Transverse colon (tissue), 4 donors: ENCODE data around the gene SUSD4. TPM values are rescaled to one million over a fixed set of nuclear protein-coding genes. Genes with fewer than 3 reads are reported as not detected.

Source experiments
- DNase-seq: peaks from one replicate; pipeline ENCODE4 v3.0.0-alpha.2; 2019
- H3K27ac ChIP-seq, 4 donors: fragments of 200-600 bp; sonication (generic); 2 replicates each; pipeline ENCODE4 v1.5.1; 2016 to 2018; ENCODE audit warnings: inconsistent platforms in 4 of 4
- H3K27me3 ChIP-seq: fragments of 200-600 bp; sonication (generic); 2 replicates; pipeline ENCODE4 v1.5.1; 2017; ENCODE audit warnings: inconsistent platforms
- H3K36me3 ChIP-seq, 4 donors: fragments of 200-600 bp; sonication (generic); 2 replicates each; pipeline ENCODE4 v1.5.1; 2017 to 2019; ENCODE audit warnings: inconsistent platforms in 4 of 4
- H3K4me1 ChIP-seq, 4 donors: fragments of 200-600 bp; sonication (generic); 2 replicates each; pipeline ENCODE4 v1.5.1; 2017 to 2020; ENCODE audit warnings: inconsistent platforms in 4 of 4
- H3K4me3 ChIP-seq, 4 donors: fragments of 200-600 bp; sonication (generic); 1 replicate in 1 of 4; 2 replicates in 3 of 4; pipeline versions ENCODE4 v1.5.1 to v1.6.1; 2017 to 2019; ENCODE audit warnings: inconsistent platforms in 4 of 4
- H3K9me3 ChIP-seq, 2 donors: fragments of 200-600 bp; sonication (generic); 2 replicates each; pipeline ENCODE4 v1.5.1; 2017 to 2019; ENCODE audit warnings: inconsistent platforms in 2 of 2
- EP300 ChIP-seq: sonication (generic); formaldehyde crosslinking; IDR thresholded peaks from one replicate; pipeline ENCODE4 v1.6.1; 2017; ENCODE audit warnings: antibody characterized with exemption, low read depth
- POLR2A ChIP-seq: fragments of 450-650 bp; IDR thresholded peaks from one replicate; pipeline ENCODE4 v1.6.1; 2016; ENCODE audit warnings: antibody characterized with exemption, mild to moderate bottlenecking, moderate library complexity
- POLR2AphosphoS5 ChIP-seq, 3 donors: sonication (generic); formaldehyde crosslinking; IDR thresholded peaks; one replicate each; pipeline ENCODE4 v1.6.1; 2016; ENCODE audit warnings: antibody characterized with exemption in 3 of 3
- WGBS, 2 donors: methylation state at CpG; one replicate each; pipeline ENCODE4 v1.1.5; 2018; ENCODE audit warnings: low coverage in 1 of 2; 5-methylcytosine and 5-hydroxymethylcytosine counted together
- in situ Hi-C, 4 donors: fragments of 200-750 bp; cut with MboI; loops; one replicate each; pipeline versions ENCODE4 v1.15.0 to v1.15.1; 2017; ENCODE audit warnings: low sequenced_read_pairs in 3 of 4, low pct_ligation_motif_present in 1 of 4, low pct_unique_long_range_greater_than_20kb in 1 of 4
- intact Hi-C: fragments of 100-400 bp; cut with DNase I; formaldehyde crosslinking; loops from one replicate; pipeline ENCODE4 v1.15.1; 2023; ENCODE audit warnings: low total_unique reads
- total RNA-seq, 4 donors: library from RNA; depleted of rRNA; stranded (reverse); fragments of >200 nt; gene quantifications; one replicate each; pipeline ENCODE4 v1.1.0, GENCODE V29; 2016
- TF ChIP-seq, protein P1 (sequence below), 5 experiments: fragments of 200-600 bp in 3 of 5; fragments of 450-650 bp in 2 of 5; sonication (generic) in 3 of 5; IDR thresholded peaks; 1 replicate in 2 of 5; 2 replicates in 3 of 5; pipeline ENCODE4 v1.5.1; 2016 to 2017; ENCODE audit warnings: antibody characterized with exemption in 5 of 5, inconsistent platforms in 3 of 5, mild to moderate bottlenecking in 2 of 5, moderate library complexity in 1 of 5

The SUSD4 gene
- total RNA-seq, 4 donors from 2014 or later = 0.32 to 1.2 TPM; not detected in 2

DNA sequence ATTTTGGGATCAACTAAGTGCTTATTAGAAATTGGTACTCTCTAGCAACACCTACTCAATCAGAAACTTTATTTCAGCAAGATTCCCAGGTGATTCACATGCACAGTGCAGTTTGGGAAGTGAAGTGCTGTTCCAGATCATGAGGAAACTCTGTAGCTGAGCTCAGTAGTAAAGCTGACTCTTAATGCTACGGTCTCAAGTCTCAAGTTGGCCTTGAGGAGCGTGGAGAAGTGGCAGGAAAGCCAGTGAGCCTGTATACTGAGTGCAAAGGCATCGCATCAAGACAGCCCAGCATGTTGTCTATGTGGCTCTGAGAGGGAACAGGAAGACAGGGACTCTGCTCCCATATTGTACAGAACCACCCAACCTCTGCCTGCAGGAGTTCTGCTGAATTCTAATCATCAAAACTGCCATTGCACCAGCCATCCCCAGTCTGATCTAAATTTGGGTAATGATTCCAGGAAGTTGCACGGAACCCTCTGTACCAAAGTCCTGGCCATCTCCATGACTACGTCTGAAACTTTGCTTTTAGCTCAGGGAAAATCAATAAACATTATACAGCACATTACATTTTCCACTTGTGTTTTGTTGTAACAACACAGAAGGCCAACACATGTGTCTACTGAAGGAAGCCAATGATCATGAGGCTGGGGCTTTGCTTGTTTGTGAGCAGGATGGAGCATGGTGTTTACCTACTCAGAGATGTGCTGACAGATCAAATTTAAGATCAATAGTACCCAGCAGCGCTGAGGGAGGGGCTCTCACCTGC lies 115.8 kb downstream of the SUSD4 start:
- Histone ChIP-seq H3K9me3 (no peaks in the 10 kb centered on the region), H3K27ac (no peak overlapping the region), H3K27me3 (no peaks in the 10 kb centered on the region), H3K4me3 (no peak overlapping the region), H3K4me1 (no peaks in the 10 kb centered on the region), H3K36me3 (no peaks in the 10 kb centered on the region)
- intact Hi-C loops (no loop called here), in situ Hi-C loops (no loop called here)
- DNase-seq = no peak
- TF ChIP-seq EP300 = no peak
- TF ChIP-seq, protein P1, sequence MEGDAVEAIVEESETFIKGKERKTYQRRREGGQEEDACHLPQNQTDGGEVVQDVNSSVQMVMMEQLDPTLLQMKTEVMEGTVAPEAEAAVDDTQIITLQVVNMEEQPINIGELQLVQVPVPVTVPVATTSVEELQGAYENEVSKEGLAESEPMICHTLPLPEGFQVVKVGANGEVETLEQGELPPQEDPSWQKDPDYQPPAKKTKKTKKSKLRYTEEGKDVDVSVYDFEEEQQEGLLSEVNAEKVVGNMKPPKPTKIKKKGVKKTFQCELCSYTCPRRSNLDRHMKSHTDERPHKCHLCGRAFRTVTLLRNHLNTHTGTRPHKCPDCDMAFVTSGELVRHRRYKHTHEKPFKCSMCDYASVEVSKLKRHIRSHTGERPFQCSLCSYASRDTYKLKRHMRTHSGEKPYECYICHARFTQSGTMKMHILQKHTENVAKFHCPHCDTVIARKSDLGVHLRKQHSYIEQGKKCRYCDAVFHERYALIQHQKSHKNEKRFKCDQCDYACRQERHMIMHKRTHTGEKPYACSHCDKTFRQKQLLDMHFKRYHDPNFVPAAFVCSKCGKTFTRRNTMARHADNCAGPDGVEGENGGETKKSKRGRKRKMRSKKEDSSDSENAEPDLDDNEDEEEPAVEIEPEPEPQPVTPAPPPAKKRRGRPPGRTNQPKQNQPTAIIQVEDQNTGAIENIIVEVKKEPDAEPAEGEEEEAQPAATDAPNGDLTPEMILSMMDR (IDR thresholded peaks at IDR 0.05) = no peak
- TF ChIP-seq POLR2AphosphoS5 (IDR thresholded peaks at IDR 0.05) = no peak
- TF ChIP-seq POLR2A = no peak
- 60 to 71% methylated on average over 1 to 6 of the region's 6 CpGs for WGBS, 2 donors

GRCh38 chr1:223246476-223247112 lies 117.4 kb downstream of the SUSD4 start:
- Histone ChIP-seq H3K4me3 (no peak overlapping the region), H3K27ac (no peak overlapping the region), H3K27me3 (no peaks in the 10 kb centered on the region), H3K9me3 (no peaks in the 10 kb centered on the region), H3K36me3 (no peaks in the 10 kb centered on the region), H3K4me1 (no peaks in the 10 kb centered on the region)
- intact Hi-C loops = no loop called here
- in situ Hi-C loops = no loop called here
- WGBS, 2 donors = 64 to 88% methylated on average over 3 to 5 of the region's 5 CpGs
- no peak for TF ChIP-seq POLR2A
- no peak for TF ChIP-seq EP300
- TF ChIP-seq, protein P1 (IDR thresholded peaks at IDR 0.05) = no peak
- TF ChIP-seq POLR2AphosphoS5 (IDR thresholded peaks at IDR 0.05) = no peak
- DNase-seq = no peak

GRCh38 chr1:223245983-223246382 lies 118.0 kb downstream of the SUSD4 start:
- no peak for TF ChIP-seq POLR2AphosphoS5 (IDR thresholded peaks at IDR 0.05)
- no peak for TF ChIP-seq EP300
- no peak for DNase-seq
- 94 to 96% methylated on average over 7 of the region's 7 CpGs for WGBS, 2 donors

DNA sequence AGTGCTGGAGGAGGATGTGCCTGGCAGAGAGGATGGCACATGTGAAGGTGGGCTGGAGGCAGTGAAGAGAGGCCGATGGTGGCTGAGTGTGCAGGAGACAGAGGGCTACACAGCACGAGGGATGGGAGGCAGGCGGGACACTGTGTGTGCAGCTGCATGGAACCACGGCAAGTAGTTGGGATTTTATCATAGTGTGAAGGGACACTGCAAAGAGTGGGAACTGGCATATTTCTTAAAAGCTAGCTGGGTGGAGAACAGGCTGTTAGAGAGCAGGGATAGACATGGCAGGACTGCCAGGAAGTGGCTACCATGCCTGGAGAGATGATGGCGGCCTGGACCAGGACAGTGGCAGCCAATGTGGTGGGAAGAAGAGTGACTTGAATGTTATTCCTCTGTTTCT lies 118.6 kb downstream of the SUSD4 start:
- intact Hi-C loops = no loop called here
- TF ChIP-seq POLR2A = no peak
- TF ChIP-seq POLR2AphosphoS5 (IDR thresholded peaks at IDR 0.05) = no peak
- TF ChIP-seq, protein P1 (IDR thresholded peaks at IDR 0.05) = no peak
- no peak for TF ChIP-seq EP300
- in situ Hi-C loops = no loop called here
- no peaks in the 10 kb centered on the region for H3K36me3 ChIP-seq
- H3K27ac ChIP-seq = no peak overlapping the region
- H3K4me1 ChIP-seq = no peaks in the 10 kb centered on the region
- no peak overlapping the region for H3K4me3 ChIP-seq
- no peak for DNase-seq
- H3K27me3 ChIP-seq = no peaks in the 10 kb centered on the region
- WGBS, 2 donors = 89 to 90% methylated on average over 3 to 5 of the region's 5 CpGs
- H3K9me3 ChIP-seq = no peaks in the 10 kb centered on the region

More at GRCh38 chr1:223245983-223246382, 118.0 kb downstream of the SUSD4 start:
- Histone ChIP-seq H3K27me3 (no peaks in the 10 kb centered on the region), H3K4me1 (no peaks in the 10 kb centered on the region), H3K9me3 (no peaks in the 10 kb centered on the region), H3K27ac (no peak overlapping the region), H3K4me3 (no peak overlapping the region), H3K36me3 (no peaks in the 10 kb centered on the region)
- intact Hi-C loops (no loop called here), in situ Hi-C loops (no loop called here)
